ENCODE measurements around the gene HDAC4. TPM values are rescaled to one million over a fixed set of nuclear protein-coding genes. Genes with fewer than 3 reads are reported as not detected.

Gene HDAC4
- total and polyA plus RNA-seq, 2 of the 8 experiments (the other 6 are each of a cell fraction or from before 2014, with no cell fraction given) = 15.4 to 31.5 TPM

DNA sequence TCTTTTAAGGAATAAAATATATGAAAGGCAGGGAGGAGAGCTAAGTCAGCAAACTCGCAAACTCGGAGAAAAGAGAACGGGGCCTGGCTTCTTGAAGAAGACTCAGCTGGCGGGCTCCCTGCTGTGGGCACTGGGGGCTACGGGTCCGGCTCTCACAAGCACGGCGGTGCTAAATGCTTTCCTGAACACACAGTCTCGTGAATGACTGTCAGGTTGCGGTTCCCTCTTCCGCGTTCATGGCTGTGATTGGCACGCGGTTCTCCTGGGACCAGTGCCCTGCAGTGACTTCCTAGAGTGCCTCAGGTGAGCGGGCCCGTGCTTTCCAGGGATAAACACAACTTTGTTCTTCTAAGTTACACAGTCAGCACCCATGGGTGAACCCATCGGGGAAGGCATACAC lies 208.4 kb downstream of the HDAC4 start:
- ChIA-PET CTCF (ENCODE audit: partially characterized antibody) (interaction anchor here (1.5 to 4.3 kb wide), 4 partner anchors 9 to 49 kb away, joined by 5 to 39 read pairs (median 12); no protein-coding TSS in a partner anchor), POLR2A (ENCODE audit: partially characterized antibody) (no interaction called here)
- Histone ChIP-seq H4K91ac (replicated peaks; ENCODE audit: insufficient read length, low read length) (no peak overlapping the region), H3K27me3 (replicated peaks in 1 of 4; ENCODE audit: control insufficient read depth in 3 of 4, extremely low read depth in 1 of 4, insufficient read depth in 3 of 4, low read length in 3 of 4) (no peaks in the 10 kb centered on the region), H3K79me1 (ENCODE audit: low read depth, low read length) (0 out of 2 replicates have a peak, but pooled peaks cover 5% of the 10 kb centered on the region), H2BK12ac (ENCODE audit: low read depth, low read length) (no peak overlapping the region), H3K56ac (replicated peaks; ENCODE audit: insufficient read length, low read depth, low read length) (no peak overlapping the region), H3K27ac (ENCODE audit: low read depth, low read length) (no peak overlapping the region), H3K79me2 (ENCODE audit: control insufficient read depth in 1 of 2, insufficient read depth in 2 of 2, low read length in 2 of 2) (no peaks in the 10 kb centered on the region; a peak in 2 of 4 replicates), H3K4me2 (ENCODE audit: insufficient read depth in 1 of 2, low read depth in 2 of 2, low read length in 2 of 2) (no peak overlapping the region), H3K9ac (replicated peaks in 1 of 4; ENCODE audit: extremely low read depth in 1 of 4, low read depth in 3 of 4, low read length in 3 of 4) (no peak overlapping the region), H3K23ac (ENCODE audit: insufficient read length) (no peak overlapping the region), H3K36me3 (ENCODE audit: control insufficient read depth in 2 of 4, insufficient read depth in 4 of 4, low read length in 3 of 4) (peaks cover 0 to 13% (median 8%) of the 10 kb centered on the region in 4 experiments; a peak in 7 of 8 replicates), H2AFZ (ENCODE audit: low read length) (no peak overlapping the region), H2BK5ac (ENCODE audit: low read depth, low read length) (no peak overlapping the region), H3K4ac (replicated peaks; ENCODE audit: insufficient read length, low read depth, low read length) (no peak overlapping the region), H4K8ac (ENCODE audit: extremely low read depth, insufficient read depth, low read length) (no peak overlapping the region), H4K20me1 (replicated peaks in 1 of 2; ENCODE audit: control insufficient read depth in 1 of 2, insufficient read depth in 2 of 2, low read length in 2 of 2) (peaks cover 2 to 15% of the 10 kb centered on the region in 2 experiments), H3K18ac (ENCODE audit: extremely low read depth, low read length) (no peak overlapping the region), H3K4me1 (replicated peaks in 1 of 4; ENCODE audit: control insufficient read depth in 3 of 4, insufficient read depth in 4 of 4, low read length in 3 of 4) (peaks cover 0 to 4% (median under 1%) of the 10 kb centered on the region in 4 experiments; a peak in 2 of 7 replicates), H2BK120ac (replicated peaks; ENCODE audit: low read depth, low read length) (no peak overlapping the region), H3K9me3 (ENCODE audit: insufficient read depth in 2 of 2, low read depth in 1 of 2, low read length in 1 of 2) (peaks cover 4 to 11% of the 10 kb centered on the region in 2 experiments), H4K5ac (ENCODE audit: insufficient read length, low read depth, low read length) (no peak overlapping the region), H3K4me3 (ENCODE audit: extremely low read depth in 1 of 4, insufficient read depth in 2 of 4, low read depth in 3 of 4, low read length in 4 of 4) (no peak overlapping the region), H3K23me2 (ENCODE audit: low read depth, low read length) (no peaks in the 10 kb centered on the region), H3K14ac (ENCODE audit: insufficient read length) (no peak overlapping the region), H2BK15ac (ENCODE audit: low read length) (no peak overlapping the region), H2AK5ac (ENCODE audit: low read depth, low read length) (no peak overlapping the region), H2BK20ac (ENCODE audit: low read length) (no peak overlapping the region)
- DNase-seq (ENCODE audit: low read depth in 1 of 2, low spot score in 2 of 2) (peak in 1 of 2 experiments; percentile 32), FAIRE-seq (no peak)
- 93% methylated on average over 17 of the region's 17 CpGs; no CpG with 5 or more reads in 1 of the 2 experiments for WGBS, 2 experiments (ENCODE audit: extremely low coverage in 1 of 2, insufficient coverage in 1 of 2, insufficient read length in 1 of 2, insufficient replicate concordance in 2 of 2, low coverage in 1 of 2, low lambda C conversion rate in 2 of 2, missing lambda C conversion rate in 1 of 2)
- TF ChIP-seq CREB1 (IDR thresholded peaks at IDR 0.05) (no peak), RXRA (IDR thresholded peaks at IDR 0.05; ENCODE audit: insufficient read depth, low read depth, low read length) (no peak), GABPA (IDR thresholded peaks at IDR 0.05; ENCODE audit: borderline replicate concordance, insufficient read depth, low read length) (no peak), BACH1 (IDR thresholded peaks at IDR 0.05; ENCODE audit: low read length) (no peak), CEBPB (IDR thresholded peaks at IDR 0.05; ENCODE audit: low read depth, low read length) (no peak), SRF (IDR thresholded peaks at IDR 0.05; ENCODE audit: low read depth, low read length) (no peak), TCF12 (IDR thresholded peaks at IDR 0.05; ENCODE audit: low read depth, low read length) (no peak), POU5F1 (IDR thresholded peaks at IDR 0.05; ENCODE audit: low read depth, low read length) (no peak), GTF2F1 (IDR thresholded peaks at IDR 0.05; ENCODE audit: borderline replicate concordance, low read depth, low read length) (no peak), EZH2 (IDR thresholded peaks at IDR 0.05; ENCODE audit: low read depth, low read length, severe bottlenecking) (no peak), MAFK (IDR thresholded peaks at IDR 0.05; ENCODE audit: low read depth, low read length) (no peak), SIX5 (IDR thresholded peaks at IDR 0.05; ENCODE audit: low read depth, low read length) (no peak), SP2 (IDR thresholded peaks at IDR 0.05; ENCODE audit: low read length) (no peak), SP4 (IDR thresholded peaks at IDR 0.05; ENCODE audit: low read length) (no peak)
- TF ChIP-seq, protein P1, sequence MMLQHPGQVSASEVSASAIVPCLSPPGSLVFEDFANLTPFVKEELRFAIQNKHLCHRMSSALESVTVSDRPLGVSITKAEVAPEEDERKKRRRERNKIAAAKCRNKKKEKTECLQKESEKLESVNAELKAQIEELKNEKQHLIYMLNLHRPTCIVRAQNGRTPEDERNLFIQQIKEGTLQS (IDR thresholded peaks at IDR 0.05; ENCODE audit: insufficient read depth, low read depth, low read length) = no peak

All from H1 (cell line).